HG03460 (cell line): ENCODE measurements around the gene IGFBP2.

Experiments used
- ATAC-seq: cut with Tn5 transposase; IDR thresholded peaks from one replicate; pipeline ENCODE4 v1.9.1; 2021; ENCODE audit not compliant: unreplicated experiment

IGFBP2 gene

GRCh38 chr2:216615298-216616082 is 17.7 kb upstream of the IGFBP2 start:
- no peak for ATAC-seq

- no peak for ATAC-seq
Observed at GRCh38 chr2:216616083-216616678, 17.0 kb upstream of the IGFBP2 start.

- ATAC-seq: no peak
Observed at GRCh38 chr2:216617159-216617815, 15.9 kb upstream of the IGFBP2 start.

GRCh38 chr2:216618785-216619184 is 14.4 kb upstream of the IGFBP2 start:
- no peak for ATAC-seq

DNA sequence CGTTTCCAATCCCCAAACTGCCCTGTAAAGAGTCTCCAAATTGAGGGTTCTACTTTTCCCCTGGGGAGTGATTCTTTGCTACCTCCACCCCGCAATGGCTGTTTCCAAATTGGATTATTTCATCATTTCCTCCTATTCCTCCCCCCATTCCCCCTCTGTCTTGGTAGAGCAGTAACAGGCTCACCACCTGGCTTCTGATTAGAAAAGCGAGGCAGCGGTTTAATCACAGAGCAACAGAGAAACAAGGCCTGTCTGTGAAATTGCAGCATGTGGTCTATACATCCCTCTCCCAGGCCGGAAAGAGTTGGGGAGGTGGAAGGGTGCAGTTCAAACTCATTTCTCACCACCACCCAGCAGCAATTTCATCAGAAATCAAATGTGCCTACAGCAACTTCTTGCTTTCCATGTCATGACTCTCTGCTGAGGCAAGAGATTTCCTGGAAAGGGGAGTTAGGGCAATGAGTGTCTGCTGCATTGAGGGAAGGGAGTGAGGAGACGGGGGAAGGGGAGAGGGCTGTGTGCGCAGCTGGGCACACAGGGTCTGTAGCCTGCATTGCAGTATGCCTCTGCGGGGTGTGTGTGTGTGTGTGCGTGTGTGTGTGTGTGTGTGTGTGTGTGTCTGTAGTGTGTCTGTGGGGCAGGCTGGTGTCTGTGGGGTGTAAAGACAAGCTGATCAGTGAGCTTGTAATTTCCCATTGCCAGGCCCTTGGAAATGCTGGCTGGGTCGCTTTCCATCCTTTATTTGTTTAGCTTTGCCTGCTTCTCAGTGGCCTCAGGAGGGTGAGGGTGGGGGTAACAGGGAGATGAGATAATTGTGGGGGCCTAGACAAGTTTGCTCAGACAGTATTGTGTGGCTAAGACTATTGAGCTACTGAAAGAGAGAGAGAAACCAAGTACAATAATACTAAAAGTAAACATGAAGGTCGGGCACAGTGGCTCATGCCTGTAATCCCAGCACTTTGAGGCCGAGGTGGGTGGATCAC is 13.5 kb upstream of the IGFBP2 start:
- ATAC-seq: no peak

DNA sequence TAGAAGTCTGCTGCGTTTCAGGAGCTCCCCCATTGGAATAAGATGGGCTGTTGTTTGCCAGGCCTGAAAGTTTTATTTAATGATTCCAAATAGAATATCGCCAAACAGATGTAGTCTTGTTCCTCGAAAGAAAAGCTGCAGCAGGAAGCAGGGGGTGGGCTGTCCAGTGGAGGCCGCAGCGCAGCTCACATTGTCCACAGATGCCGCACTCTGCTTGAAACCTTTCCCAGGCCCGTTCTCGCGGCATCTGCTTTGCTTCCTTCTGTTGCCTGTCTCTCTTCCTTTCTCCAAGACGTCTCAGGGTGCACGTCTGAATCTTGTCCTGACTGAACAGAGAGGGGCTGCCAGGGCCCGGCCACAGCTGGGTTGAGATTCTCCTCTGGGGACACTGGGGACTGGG is 12.4 kb upstream of the IGFBP2 start:
- no peak for ATAC-seq

GRCh38 chr2:216621292-216621691 is 11.9 kb upstream of the IGFBP2 start:
- no peak for ATAC-seq

GRCh38 chr2:216622526-216622925 is 10.7 kb upstream of the IGFBP2 start:
- ATAC-seq: no peak

- no peak for ATAC-seq
Observed at GRCh38 chr2:216624251-216624650, 9.0 kb upstream of the IGFBP2 start.

DNA sequence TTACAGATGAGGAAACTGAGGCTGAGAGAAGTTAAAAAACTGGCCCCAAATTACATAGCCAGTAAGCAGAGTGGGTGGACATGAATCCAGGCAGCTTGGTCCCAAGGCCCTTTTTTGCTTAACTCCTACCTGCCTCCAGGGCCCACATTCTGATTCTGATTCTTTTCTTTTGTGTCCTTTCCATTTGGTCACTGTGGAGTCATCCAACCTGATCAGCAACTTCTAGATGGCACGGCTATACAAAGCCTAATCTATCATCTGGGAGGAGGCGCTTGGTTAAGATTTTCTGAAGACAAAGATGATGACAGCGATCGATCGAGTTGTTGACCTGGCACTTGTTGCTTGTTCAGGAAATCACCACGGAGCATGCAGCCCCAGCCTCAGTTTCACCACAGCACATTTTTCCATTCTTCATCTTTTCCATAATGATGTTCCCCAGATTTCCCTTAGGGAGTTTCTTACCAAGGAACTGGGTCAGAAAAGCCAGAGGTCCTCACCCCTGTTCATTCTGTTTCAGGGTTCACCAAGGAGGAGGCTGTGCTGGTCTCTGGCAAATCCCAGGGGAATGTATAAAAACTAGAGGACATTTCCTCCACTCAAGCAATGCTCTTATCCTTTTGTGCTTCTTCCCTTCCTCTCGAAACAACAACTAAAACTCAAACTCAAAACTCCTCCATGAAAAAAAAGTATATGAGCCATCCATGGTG is 6.9 kb upstream of the IGFBP2 start:
- ATAC-seq: no peak

DNA sequence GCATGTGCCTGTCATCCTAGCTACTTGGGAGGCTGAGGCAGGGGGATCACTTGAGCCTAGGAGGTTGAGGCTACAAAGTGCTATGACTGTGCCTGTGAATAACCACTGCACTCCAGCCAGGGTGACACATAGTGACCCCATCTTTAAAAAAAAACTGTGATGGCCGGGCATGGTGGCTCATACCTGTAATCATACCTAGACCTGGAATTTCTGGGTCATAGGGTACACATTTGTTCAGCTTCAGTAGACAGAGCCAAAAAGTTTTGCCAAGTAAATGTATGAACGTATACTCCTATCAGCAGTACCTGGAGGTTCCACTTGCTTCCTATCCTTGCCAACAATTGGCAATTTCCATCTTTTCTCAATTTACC is 6.4 kb upstream of the IGFBP2 start:
- ATAC-seq: no peak

- ATAC-seq: no peak
Observed at GRCh38 chr2:216629784-216630183, 3.4 kb upstream of the IGFBP2 start.

DNA sequence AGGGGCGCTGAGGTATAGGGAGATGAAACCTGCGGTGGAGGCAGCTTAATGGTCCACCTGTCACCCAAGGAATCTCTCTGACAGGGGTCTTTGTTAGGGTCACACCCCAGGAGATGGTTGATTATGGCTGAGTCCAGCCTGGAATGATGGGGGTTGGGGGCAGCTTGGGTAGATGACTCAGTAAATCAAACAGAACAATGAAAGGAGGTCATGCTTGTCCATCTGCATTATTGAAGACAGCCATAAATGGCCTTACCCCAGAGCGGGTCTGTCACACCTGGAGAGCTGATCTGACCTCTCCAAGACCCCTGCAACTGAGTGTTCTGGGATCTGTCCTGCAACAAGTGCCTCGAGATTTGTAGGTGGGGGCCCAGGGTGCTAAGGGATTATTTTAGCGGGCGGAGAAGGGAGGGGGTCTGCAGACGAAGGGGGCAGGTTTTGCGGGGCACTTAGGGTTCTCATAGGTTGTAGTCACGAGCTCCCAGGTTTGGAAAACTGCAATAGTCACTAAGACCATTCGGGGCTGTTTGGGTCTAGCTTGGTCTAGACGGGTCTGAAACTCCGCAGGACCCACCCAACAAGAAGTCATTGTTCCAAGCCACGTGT is 771 bp upstream of the IGFBP2 start:
- no peak for ATAC-seq

GRCh38 chr2:216633616-216634369 is 573 bp downstream of the IGFBP2 start:
- ATAC-seq: no peak

GRCh38 chr2:216634370-216635148 is 1.3 kb downstream of the IGFBP2 start:
- ATAC-seq: no peak

- no peak for ATAC-seq
Observed at GRCh38 chr2:216635171-216635570, 2.0 kb downstream of the IGFBP2 start.

- ATAC-seq: no peak
Observed at GRCh38 chr2:216635701-216636550, 2.7 kb downstream of the IGFBP2 start.
